Myometrial cell (primary cell): ENCODE data around the gene ANO10. TPM values are rescaled to one million over a fixed set of nuclear protein-coding genes. Genes with fewer than 3 reads are reported as not detected.

ENCODE experiments used
- total RNA-seq: library from RNA; depleted of rRNA; stranded (reverse); fragments of >200 nt; gene quantifications from 2 replicates; pipeline ENCODE4 v1.2.3, GENCODE V29; 2015

The ANO10 gene
- 44.4 and 54.1 TPM in 2 replicates for total RNA-seq

GRCh38 chr3:43621656-43622432, at the start of gene ANO10:
TSS of gene ANO10 (minus strand) at chr3:43622011. CDS start at chr3:43605852, 16,159 bp downstream.

Other genes with a start within 250 kb of the ANO10 start
- 22.3 and 23.1 TPM in 2 replicates for gene ABHD5, start 68.9 kb upstream of the ANO10 start, total RNA-seq